Fibroblast of skin of abdomen (primary cell): ENCODE results near the gene BMPR1A.

Experiments
- DNase-seq: peaks from one replicate; pipeline ENCODE4 v3.0.0-alpha.2; 2013

BMPR1A gene

GRCh38 chr10:86768412-86769062 lies 12.1 kb downstream of the BMPR1A start:
- DNase-seq, result no peak

- DNase-seq, result no peak
These were observed 13.6 kb downstream of the BMPR1A start for GRCh38 chr10:86769991-86770390.

- DNase-seq, result no peak
These were observed 14.1 kb downstream of the BMPR1A start for GRCh38 chr10:86770412-86770960.

GRCh38 chr10:86773498-86773897 lies 17.1 kb downstream of the BMPR1A start:
- peak; percentile 50 for DNase-seq

GRCh38 chr10:86775056-86775869 lies 18.8 kb downstream of the BMPR1A start:
- peak; percentile 29 for DNase-seq

GRCh38 chr10:86775870-86776180 lies 19.4 kb downstream of the BMPR1A start:
- no peak for DNase-seq

- DNase-seq, result peak; percentile 23
These were observed 23.0 kb downstream of the BMPR1A start for GRCh38 chr10:86779220-86780017.

GRCh38 chr10:86782701-86783418 lies 26.4 kb downstream of the BMPR1A start:
- DNase-seq, result no peak

- DNase-seq, result no peak
These were observed 28.6 kb downstream of the BMPR1A start for GRCh38 chr10:86785037-86785436.

- DNase-seq, result no peak
These were observed 29.5 kb downstream of the BMPR1A start for GRCh38 chr10:86785968-86786367.

GRCh38 chr10:86786368-86786767 lies 29.9 kb downstream of the BMPR1A start:
- DNase-seq, result no peak

- no peak for DNase-seq
These were observed 34.0 kb downstream of the BMPR1A start for GRCh38 chr10:86790394-86790793.

- no peak for DNase-seq
These were observed 36.2 kb downstream of the BMPR1A start for GRCh38 chr10:86792461-86793167.

GRCh38 chr10:86793696-86794095 lies 37.3 kb downstream of the BMPR1A start:
- DNase-seq, result no peak

- peak; percentile 90 for DNase-seq
These were observed 38.9 kb downstream of the BMPR1A start for GRCh38 chr10:86795353-86795752.

- DNase-seq, result no peak
These were observed 41.6 kb downstream of the BMPR1A start for GRCh38 chr10:86798025-86798424.

- peak; percentile 48 for DNase-seq
These were observed 42.2 kb downstream of the BMPR1A start for GRCh38 chr10:86798611-86799010.

GRCh38 chr10:86799188-86799845 lies 42.9 kb downstream of the BMPR1A start:
- no peak for DNase-seq

GRCh38 chr10:86801995-86802394 lies 45.6 kb downstream of the BMPR1A start:
- no peak for DNase-seq

GRCh38 chr10:86802473-86803108 lies 46.2 kb downstream of the BMPR1A start:
- DNase-seq, result no peak

- DNase-seq, result peak; percentile 47
These were observed 46.7 kb downstream of the BMPR1A start for GRCh38 chr10:86803156-86803555.
